Choroid plexus epithelial cell (primary cell): ENCODE results near the gene TUBA1B.
"Not testable (repeated sequence)": the region's sequence is repeated elsewhere in the genome, so short reads cannot be mapped to it uniquely, and the experiment has no call there.

Experiments used
- DNase-seq: peaks from one replicate; pipeline ENCODE4 v3.0.0-alpha.2; 2010; ENCODE audit warnings: low read depth
- H3K4me3 ChIP-seq: 2 replicates; pipeline ENCODE4 v1.5.1; 2011; ENCODE audit warnings: low read depth, mild to moderate bottlenecking, control low read depth, low read length, moderate library complexity
- CTCF ChIP-seq: conservative IDR thresholded peaks from 2 replicates; pipeline ENCODE4 v1.5.1; 2011; ENCODE audit warnings: low read depth, mild to moderate bottlenecking, control low read depth, inconsistent platforms, low read length, moderate library complexity

TUBA1B gene

GRCh38 chr12:49154221-49154620 is 23.0 kb upstream of the TUBA1B start:
- no peak overlapping the region for H3K4me3 ChIP-seq
- TF ChIP-seq CTCF = no peak
- no peak for DNase-seq

- no peak for TF ChIP-seq CTCF
- no peak for DNase-seq
- no peak overlapping the region for H3K4me3 ChIP-seq
Observed at GRCh38 chr12:49147384-49147783, 16.2 kb upstream of the TUBA1B start.

- H3K4me3 ChIP-seq = no peak overlapping the region
- no peak for TF ChIP-seq CTCF
- no peak for DNase-seq
Observed at GRCh38 chr12:49146406-49146805, 15.2 kb upstream of the TUBA1B start.

- no peak for DNase-seq
- TF ChIP-seq CTCF = no peak
- H3K4me3 ChIP-seq = no peak overlapping the region
Observed at GRCh38 chr12:49144384-49144783, 13.2 kb upstream of the TUBA1B start.

GRCh38 chr12:49138999-49139398 is 7.8 kb upstream of the TUBA1B start:
- no peak for TF ChIP-seq CTCF
- no peak overlapping the region for H3K4me3 ChIP-seq
- DNase-seq = no peak

GRCh38 chr12:49138587-49138986 is 7.4 kb upstream of the TUBA1B start:
- TF ChIP-seq CTCF = no peak
- H3K4me3 ChIP-seq = no peak overlapping the region
- peak; percentile 16 for DNase-seq

- no peak overlapping the region for H3K4me3 ChIP-seq
- DNase-seq = no peak
- no peak for TF ChIP-seq CTCF
Observed at GRCh38 chr12:49137476-49137875, 6.3 kb upstream of the TUBA1B start.

GRCh38 chr12:49136997-49137396 is 5.8 kb upstream of the TUBA1B start:
- DNase-seq = not testable (repeated sequence)

More at GRCh38 chr12:49136997-49137396, 5.8 kb upstream of the TUBA1B start:
- H3K4me3 ChIP-seq = not testable (repeated sequence)
